ENCODE measurements around the gene ERVFRD-1.

- no peak for TF ChIP-seq CREM (CRISPR knock-in tag; IDR thresholded peaks at IDR 0.05)
- TF ChIP-seq, protein P1, sequence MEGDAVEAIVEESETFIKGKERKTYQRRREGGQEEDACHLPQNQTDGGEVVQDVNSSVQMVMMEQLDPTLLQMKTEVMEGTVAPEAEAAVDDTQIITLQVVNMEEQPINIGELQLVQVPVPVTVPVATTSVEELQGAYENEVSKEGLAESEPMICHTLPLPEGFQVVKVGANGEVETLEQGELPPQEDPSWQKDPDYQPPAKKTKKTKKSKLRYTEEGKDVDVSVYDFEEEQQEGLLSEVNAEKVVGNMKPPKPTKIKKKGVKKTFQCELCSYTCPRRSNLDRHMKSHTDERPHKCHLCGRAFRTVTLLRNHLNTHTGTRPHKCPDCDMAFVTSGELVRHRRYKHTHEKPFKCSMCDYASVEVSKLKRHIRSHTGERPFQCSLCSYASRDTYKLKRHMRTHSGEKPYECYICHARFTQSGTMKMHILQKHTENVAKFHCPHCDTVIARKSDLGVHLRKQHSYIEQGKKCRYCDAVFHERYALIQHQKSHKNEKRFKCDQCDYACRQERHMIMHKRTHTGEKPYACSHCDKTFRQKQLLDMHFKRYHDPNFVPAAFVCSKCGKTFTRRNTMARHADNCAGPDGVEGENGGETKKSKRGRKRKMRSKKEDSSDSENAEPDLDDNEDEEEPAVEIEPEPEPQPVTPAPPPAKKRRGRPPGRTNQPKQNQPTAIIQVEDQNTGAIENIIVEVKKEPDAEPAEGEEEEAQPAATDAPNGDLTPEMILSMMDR (IDR thresholded peaks at IDR 0.05) = no peak
- TF ChIP-seq SOX15 (CRISPR knock-in tag; IDR thresholded peaks at IDR 0.05) = no peak
- TF ChIP-seq MAX (CRISPR knock-in tag; IDR thresholded peaks at IDR 0.05) = no peak
- TF ChIP-seq JUN (CRISPR knock-in tag; IDR thresholded peaks at IDR 0.05) = no peak
- TF ChIP-seq MXD4 (CRISPR knock-in tag; IDR thresholded peaks at IDR 0.05; ENCODE audit: borderline replicate concordance) = no peak
- no peak for TF ChIP-seq FOXP4 (CRISPR knock-in tag; IDR thresholded peaks at IDR 0.05)
- TF ChIP-seq ATF2 (CRISPR knock-in tag; IDR thresholded peaks at IDR 0.05; ENCODE audit: borderline replicate concordance, low read depth) = no peak
- TF ChIP-seq, protein P2, sequence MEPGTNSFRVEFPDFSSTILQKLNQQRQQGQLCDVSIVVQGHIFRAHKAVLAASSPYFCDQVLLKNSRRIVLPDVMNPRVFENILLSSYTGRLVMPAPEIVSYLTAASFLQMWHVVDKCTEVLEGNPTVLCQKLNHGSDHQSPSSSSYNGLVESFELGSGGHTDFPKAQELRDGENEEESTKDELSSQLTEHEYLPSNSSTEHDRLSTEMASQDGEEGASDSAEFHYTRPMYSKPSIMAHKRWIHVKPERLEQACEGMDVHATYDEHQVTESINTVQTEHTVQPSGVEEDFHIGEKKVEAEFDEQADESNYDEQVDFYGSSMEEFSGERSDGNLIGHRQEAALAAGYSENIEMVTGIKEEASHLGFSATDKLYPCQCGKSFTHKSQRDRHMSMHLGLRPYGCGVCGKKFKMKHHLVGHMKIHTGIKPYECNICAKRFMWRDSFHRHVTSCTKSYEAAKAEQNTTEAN (CRISPR knock-in tag; IDR thresholded peaks at IDR 0.05) = no peak
- TF ChIP-seq, protein P3, sequence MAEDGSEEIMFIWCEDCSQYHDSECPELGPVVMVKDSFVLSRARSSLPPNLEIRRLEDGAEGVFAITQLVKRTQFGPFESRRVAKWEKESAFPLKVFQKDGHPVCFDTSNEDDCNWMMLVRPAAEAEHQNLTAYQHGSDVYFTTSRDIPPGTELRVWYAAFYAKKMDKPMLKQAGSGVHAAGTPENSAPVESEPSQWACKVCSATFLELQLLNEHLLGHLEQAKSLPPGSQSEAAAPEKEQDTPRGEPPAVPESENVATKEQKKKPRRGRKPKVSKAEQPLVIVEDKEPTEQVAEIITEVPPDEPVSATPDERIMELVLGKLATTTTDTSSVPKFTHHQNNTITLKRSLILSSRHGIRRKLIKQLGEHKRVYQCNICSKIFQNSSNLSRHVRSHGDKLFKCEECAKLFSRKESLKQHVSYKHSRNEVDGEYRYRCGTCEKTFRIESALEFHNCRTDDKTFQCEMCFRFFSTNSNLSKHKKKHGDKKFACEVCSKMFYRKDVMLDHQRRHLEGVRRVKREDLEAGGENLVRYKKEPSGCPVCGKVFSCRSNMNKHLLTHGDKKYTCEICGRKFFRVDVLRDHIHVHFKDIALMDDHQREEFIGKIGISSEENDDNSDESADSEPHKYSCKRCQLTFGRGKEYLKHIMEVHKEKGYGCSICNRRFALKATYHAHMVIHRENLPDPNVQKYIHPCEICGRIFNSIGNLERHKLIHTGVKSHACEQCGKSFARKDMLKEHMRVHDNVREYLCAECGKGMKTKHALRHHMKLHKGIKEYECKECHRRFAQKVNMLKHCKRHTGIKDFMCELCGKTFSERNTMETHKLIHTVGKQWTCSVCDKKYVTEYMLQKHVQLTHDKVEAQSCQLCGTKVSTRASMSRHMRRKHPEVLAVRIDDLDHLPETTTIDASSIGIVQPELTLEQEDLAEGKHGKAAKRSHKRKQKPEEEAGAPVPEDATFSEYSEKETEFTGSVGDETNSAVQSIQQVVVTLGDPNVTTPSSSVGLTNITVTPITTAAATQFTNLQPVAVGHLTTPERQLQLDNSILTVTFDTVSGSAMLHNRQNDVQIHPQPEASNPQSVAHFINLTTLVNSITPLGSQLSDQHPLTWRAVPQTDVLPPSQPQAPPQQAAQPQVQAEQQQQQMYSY (CRISPR knock-in tag; IDR thresholded peaks at IDR 0.05) = no peak
- TF ChIP-seq IRF1 (CRISPR knock-in tag; IDR thresholded peaks at IDR 0.05) = no peak
- no peak for TF ChIP-seq ESRRA (CRISPR knock-in tag; IDR thresholded peaks at IDR 0.05; ENCODE audit: borderline replicate concordance)
- no peak for TF ChIP-seq CREB1 (CRISPR knock-in tag; IDR thresholded peaks at IDR 0.05)
- TF ChIP-seq, protein P4, sequence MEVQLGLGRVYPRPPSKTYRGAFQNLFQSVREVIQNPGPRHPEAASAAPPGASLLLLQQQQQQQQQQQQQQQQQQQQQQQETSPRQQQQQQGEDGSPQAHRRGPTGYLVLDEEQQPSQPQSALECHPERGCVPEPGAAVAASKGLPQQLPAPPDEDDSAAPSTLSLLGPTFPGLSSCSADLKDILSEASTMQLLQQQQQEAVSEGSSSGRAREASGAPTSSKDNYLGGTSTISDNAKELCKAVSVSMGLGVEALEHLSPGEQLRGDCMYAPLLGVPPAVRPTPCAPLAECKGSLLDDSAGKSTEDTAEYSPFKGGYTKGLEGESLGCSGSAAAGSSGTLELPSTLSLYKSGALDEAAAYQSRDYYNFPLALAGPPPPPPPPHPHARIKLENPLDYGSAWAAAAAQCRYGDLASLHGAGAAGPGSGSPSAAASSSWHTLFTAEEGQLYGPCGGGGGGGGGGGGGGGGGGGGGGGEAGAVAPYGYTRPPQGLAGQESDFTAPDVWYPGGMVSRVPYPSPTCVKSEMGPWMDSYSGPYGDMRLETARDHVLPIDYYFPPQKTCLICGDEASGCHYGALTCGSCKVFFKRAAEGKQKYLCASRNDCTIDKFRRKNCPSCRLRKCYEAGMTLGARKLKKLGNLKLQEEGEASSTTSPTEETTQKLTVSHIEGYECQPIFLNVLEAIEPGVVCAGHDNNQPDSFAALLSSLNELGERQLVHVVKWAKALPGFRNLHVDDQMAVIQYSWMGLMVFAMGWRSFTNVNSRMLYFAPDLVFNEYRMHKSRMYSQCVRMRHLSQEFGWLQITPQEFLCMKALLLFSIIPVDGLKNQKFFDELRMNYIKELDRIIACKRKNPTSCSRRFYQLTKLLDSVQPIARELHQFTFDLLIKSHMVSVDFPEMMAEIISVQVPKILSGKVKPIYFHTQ (CRISPR knock-in tag; IDR thresholded peaks at IDR 0.05) = no peak
Measured at GRCh38 chr6:11122380-11122779, 10.9 kb upstream of the ERVFRD-1 start.

All from WTC11 (cell line).